ENCODE measurements around the gene FGF4.

The FGF4 gene

GRCh38 chr11:69721106-69721505 lies 54.0 kb downstream of the FGF4 start:
- no peak for FAIRE-seq

Measured in colon (tissue), 2 donors.